Nucleus accumbens (tissue), 56 donors: Measurements from ENCODE around the gene KLK7.
"Not testable (repeated sequence)": the region's sequence is repeated elsewhere in the genome, so short reads cannot be mapped to it uniquely, and the experiment has no call there.

ENCODE experiments used
- DNase-seq, 56 donors: peaks; one replicate each; lab custom pipeline; 2025; lab: John Stamatoyannopoulos, UW

KLK7 gene

GRCh38 chr19:50979758-50980157, 4.0 kb downstream of the KLK7 start:
- DNase-seq = no peak

GRCh38 chr19:50978772-50979390, 4.8 kb downstream of the KLK7 start:
- no peak for DNase-seq

GRCh38 chr19:50977626-50978025, 6.1 kb downstream of the KLK7 start:
- DNase-seq = peak in 1 of 56 donors; percentile 2

GRCh38 chr19:50975766-50976165, 8.0 kb downstream of the KLK7 start:
- DNase-seq = no peak

GRCh38 chr19:50974702-50975556, 8.8 kb downstream of the KLK7 start:
- no peak for DNase-seq

GRCh38 chr19:50972795-50973376, 10.8 kb downstream of the KLK7 start:
- DNase-seq = no peak

GRCh38 chr19:50969810-50970209, 13.9 kb downstream of the KLK7 start:
- not testable (repeated sequence) for DNase-seq

- peak in 54 of 56 donors; percentile 17 to 93 (median 81) for DNase-seq
These were observed 14.3 kb downstream of the KLK7 start, which contains the start of gene KLK6 for GRCh38 chr19:50969413-50969760. Gene KLK6, minus strand, starts transcription at chr19:50969591. Its CDS starts 1,487 bp downstream, at chr19:50968104.

GRCh38 chr19:50968716-50969412, 14.9 kb downstream of the KLK7 start:
- DNase-seq = peak in 6 of 56 donors; percentile 6 to 49 (median 21)

GRCh38 chr19:50967929-50968715, 15.6 kb downstream of the KLK7 start:
- DNase-seq = peak in 15 of 56 donors; percentile 8 to 49 (median 24)

- no peak for DNase-seq
These were observed 19.5 kb downstream of the KLK7 start for GRCh38 chr19:50964266-50964665.

- DNase-seq = no peak
These were observed 20.3 kb downstream of the KLK7 start for GRCh38 chr19:50963381-50963780.

- DNase-seq = no peak
These were observed 21.5 kb downstream of the KLK7 start for GRCh38 chr19:50962245-50962644.

- DNase-seq = no peak
These were observed 23.8 kb downstream of the KLK7 start for GRCh38 chr19:50959731-50960500.

GRCh38 chr19:50957587-50957986, 26.1 kb downstream of the KLK7 start:
- no peak for DNase-seq

GRCh38 chr19:50952910-50953309, 30.8 kb downstream of the KLK7 start, which contains the start of gene KLK5:
Gene KLK5, minus strand, starts transcription at chr19:50953038. Its CDS starts 381 bp downstream, at chr19:50952657.
- no peak for DNase-seq

GRCh38 chr19:50949861-50950260, 33.9 kb downstream of the KLK7 start:
- DNase-seq = no peak

- no peak for DNase-seq
These were observed 36.6 kb downstream of the KLK7 start for GRCh38 chr19:50947123-50947522.

GRCh38 chr19:50944795-50945194, 38.9 kb downstream of the KLK7 start:
- DNase-seq = no peak
